Caco-2 (cell line): ENCODE measurements around the gene NFIA. TPM values are rescaled to one million over a fixed set of nuclear protein-coding genes. Genes with fewer than 3 reads are reported as not detected.

ENCODE experiments used
- BruUV-seq: library from RNA; stranded (reverse); fragments of 400-500 nt; replicated peaks from 2 replicates; lab custom pipeline; 2021; lab: Mats Ljungman, UMichigan
- CTCF ChIA-PET: fragments of 300-600 bp; sonication (Branson Sonifier 250); formaldehyde crosslinking; loops from one replicate; lab custom pipeline; 2022; ENCODE audit warnings: antibody characterized with exemption; lab: Charles Lee
- POLR2A ChIA-PET: fragments of 300-600 bp; sonication (Branson Sonifier 250); formaldehyde crosslinking; loops from one replicate; lab custom pipeline; 2022; ENCODE audit warnings: antibody characterized with exemption; lab: Charles Lee
- DNase-seq, 2 experiments: peaks; one replicate each; pipeline versions ENCODE4 v3.0.0 to v3.0.0-alpha.2; 2020 to 2022
- H3K27me3 ChIP-seq: replicated peaks from 2 replicates; pipeline ENCODE4 v1.6.0; 2011; ENCODE audit warnings: low read length; ENCODE audit not compliant: control insufficient read depth, insufficient read depth
- H3K36me3 ChIP-seq: 2 replicates; pipeline ENCODE4 v1.5.1; 2011; ENCODE audit warnings: low read length; ENCODE audit not compliant: control insufficient read depth, insufficient read depth
- H3K4me1 ChIP-seq: fragments of 250-450 bp; sonication (Bioruptor Pico); 2 replicates; pipeline ENCODE4 v1.5.1; 2020; ENCODE audit warnings: mild to moderate bottlenecking
- H3K4me3 ChIP-seq: 2 replicates; pipeline ENCODE4 v1.5.1; 2011; ENCODE audit warnings: low read depth, mild to moderate bottlenecking, control low read depth, low read length
- H3K9me3 ChIP-seq: fragments of 250-450 bp; sonication (Bioruptor Pico); 2 replicates; pipeline ENCODE4 v1.5.1; 2020; ENCODE audit warnings: mild to moderate bottlenecking, moderate library complexity
- H3K27ac Mint-ChIP-seq: one replicate; pipeline ENCODE4 v1.8.0; 2022; ENCODE audit warnings: mixed read lengths; ENCODE audit not compliant: unreplicated experiment
- H3K27me3 Mint-ChIP-seq: one replicate; pipeline ENCODE4 v1.8.0; 2022; ENCODE audit warnings: mixed read lengths; ENCODE audit not compliant: insufficient read depth, unreplicated experiment
- H3K36me3 Mint-ChIP-seq: one replicate; pipeline ENCODE4 v1.8.0; 2022; ENCODE audit warnings: mild to moderate bottlenecking, mixed read lengths; ENCODE audit not compliant: insufficient read depth, unreplicated experiment
- H3K4me1 Mint-ChIP-seq: one replicate; pipeline ENCODE4 v1.8.0; 2022; ENCODE audit warnings: low read depth, mixed read lengths; ENCODE audit not compliant: unreplicated experiment
- H3K4me3 Mint-ChIP-seq: one replicate; pipeline ENCODE4 v1.8.0; 2022; ENCODE audit warnings: mild to moderate bottlenecking, moderate library complexity, mixed read lengths; ENCODE audit not compliant: unreplicated experiment
- H3K9me3 Mint-ChIP-seq: one replicate; pipeline ENCODE4 v1.8.0; 2022; ENCODE audit warnings: mixed read lengths; ENCODE audit not compliant: unreplicated experiment
- CTCF ChIP-seq, 2 experiments: fragments of 200-600 bp in 1 of 2; IDR thresholded peaks; 1 replicate in 1 of 2; 2 replicates in 1 of 2; pipeline versions ENCODE4 v1.5.1 to v1.8.0; 2011 to 2022; ENCODE audit warnings: antibody characterized with exemption in 1 of 2, control low read depth in 1 of 2, inconsistent platforms in 1 of 2, low read depth in 1 of 2, low read length in 1 of 2, mild to moderate bottlenecking in 1 of 2, moderate library complexity in 1 of 2; ENCODE audit not compliant: insufficient read depth in 1 of 2, severe bottlenecking in 1 of 2, unreplicated experiment in 1 of 2
- intact Hi-C: fragments of 100-400 bp; cut with micrococcal nuclease; formaldehyde crosslinking; loops from one replicate; pipeline ENCODE4 v1.10.0; 2022; ENCODE audit not compliant: unreplicated experiment
- total RNA-seq: library from RNA; stranded (reverse); gene quantifications from 2 replicates; pipeline ENCODE4 v1.2.3, GENCODE V29; 2022

NFIA gene
- total RNA-seq, 1 experiment from 2014 or later, result 1.4 TPM

GRCh38 chr1:61175976-61176375 is 93.6 kb downstream of the NFIA start:
- BruUV-seq, result no TSS peak
- Mint-ChIP-seq H3K27me3 (peaks cover 2% of the 10 kb centered on the region), H3K27ac (no peak overlapping the region), H3K9me3 (no peaks in the 10 kb centered on the region), H3K36me3 (no peaks in the 10 kb centered on the region), H3K4me3 (no peak overlapping the region), H3K4me1 (no peaks in the 10 kb centered on the region)
- Histone ChIP-seq H3K36me3 (no peaks in the 10 kb centered on the region), H3K4me1 (no peaks in the 10 kb centered on the region), H3K4me3 (no peak overlapping the region), H3K27me3 (no peaks in the 10 kb centered on the region), H3K9me3 (no peaks in the 10 kb centered on the region)
- TF ChIP-seq CTCF (IDR thresholded peaks at IDR 0.05; ENCODE audit: insufficient read depth in 1 of 2, low read depth in 1 of 2, low read length in 1 of 2, severe bottlenecking in 1 of 2, unreplicated experiment in 1 of 2), result no peak
- CTCF ChIA-PET, result no interaction called here
- POLR2A ChIA-PET, result no interaction called here
- DNase-seq, result no peak
- intact Hi-C loops, result no loop called here

GRCh38 chr1:61181067-61182038 is 99.0 kb downstream of the NFIA start:
- POLR2A ChIA-PET, result no interaction called here
- Mint-ChIP-seq H3K4me1 (no peaks in the 10 kb centered on the region), H3K4me3 (no peak overlapping the region), H3K27ac (no peak overlapping the region), H3K36me3 (no peaks in the 10 kb centered on the region), H3K27me3 (no peaks in the 10 kb centered on the region), H3K9me3 (no peaks in the 10 kb centered on the region)
- H3K9me3 ChIP-seq, result no peaks in the 10 kb centered on the region
- intact Hi-C loops, result no loop called here
- CTCF ChIA-PET, result no interaction called here
- H3K36me3 ChIP-seq, result no peaks in the 10 kb centered on the region
- no peaks in the 10 kb centered on the region for H3K4me1 ChIP-seq
- BruUV-seq, result no TSS peak
- no peak for TF ChIP-seq CTCF (IDR thresholded peaks at IDR 0.05; ENCODE audit: insufficient read depth in 1 of 2, low read depth in 1 of 2, low read length in 1 of 2, severe bottlenecking in 1 of 2, unreplicated experiment in 1 of 2)
- DNase-seq, result no peak
- H3K27me3 ChIP-seq, result no peaks in the 10 kb centered on the region
- H3K4me3 ChIP-seq, result no peak overlapping the region

- POLR2A ChIA-PET, result no interaction called here
- Mint-ChIP-seq H3K27me3 (no peaks in the 10 kb centered on the region), H3K9me3 (no peaks in the 10 kb centered on the region), H3K27ac (no peak overlapping the region), H3K4me1 (no peaks in the 10 kb centered on the region), H3K4me3 (no peak overlapping the region), H3K36me3 (no peaks in the 10 kb centered on the region)
- intact Hi-C loops, result no loop called here
- DNase-seq, result no peak
- no peak for TF ChIP-seq CTCF (IDR thresholded peaks at IDR 0.05; ENCODE audit: insufficient read depth in 1 of 2, low read depth in 1 of 2, low read length in 1 of 2, severe bottlenecking in 1 of 2, unreplicated experiment in 1 of 2)
- no peaks in the 10 kb centered on the region for H3K4me1 ChIP-seq
- H3K36me3 ChIP-seq, result no peaks in the 10 kb centered on the region
- H3K27me3 ChIP-seq, result no peaks in the 10 kb centered on the region
- CTCF ChIA-PET, result no interaction called here
- no peak overlapping the region for H3K4me3 ChIP-seq
- no TSS peak for BruUV-seq
- no peaks in the 10 kb centered on the region for H3K9me3 ChIP-seq
Observed at GRCh38 chr1:61182049-61182448, 99.7 kb downstream of the NFIA start.
